GM13976 (cell line): ENCODE results near the gene SLC4A5.

Experiments used
- DNase-seq: peaks from one replicate; pipeline ENCODE4 v3.0.0; 2012; ENCODE audit warnings: low spot score
- CTCF ChIP-seq: IDR thresholded peaks from 2 replicates; pipeline ENCODE4 v1.5.1; 2012; ENCODE audit warnings: borderline replicate concordance, mild to moderate bottlenecking; ENCODE audit not compliant: insufficient read depth; ENCODE audit errors: extremely low read depth, missing control alignments, control extremely low read depth
- in situ Hi-C: fragments of 300-500 bp; cut with MboI; formaldehyde crosslinking; loops from one replicate; pipeline ENCODE4 v1.12.0; 2022; ENCODE audit warnings: low sequenced_read_pairs, mixed read lengths, inconsistent platforms; ENCODE audit not compliant: unreplicated experiment

SLC4A5 gene

GRCh38 chr2:74198461-74199274, 144.5 kb downstream of the SLC4A5 start, which contains the start of gene MTHFD2:
MTHFD2 (plus strand) TSS chr2:74198615; CDS start chr2:74198642, 27 bp downstream.
- in situ Hi-C loops, result no loop called here
- peak; percentile 95 for DNase-seq

GRCh38 chr2:74198023-74198460, 145.2 kb downstream of the SLC4A5 start:
- no peak for TF ChIP-seq CTCF
- no peak for DNase-seq
- in situ Hi-C loops, result no loop called here

More at GRCh38 chr2:74198461-74199274, 144.5 kb downstream of the SLC4A5 start, which contains the start of gene MTHFD2:
- TF ChIP-seq CTCF, result peak; percentile 82

- no peak for DNase-seq
- TF ChIP-seq CTCF, result no peak
- in situ Hi-C loops, result no loop called here
Measured at GRCh38 chr2:74197049-74197448, 146.2 kb downstream of the SLC4A5 start.

GRCh38 chr2:74194799-74195198, 148.4 kb downstream of the SLC4A5 start:
- no peak for DNase-seq
- no peak for TF ChIP-seq CTCF
- in situ Hi-C loops, result no loop called here

- no peak for DNase-seq
- in situ Hi-C loops, result no loop called here
- no peak for TF ChIP-seq CTCF
Measured at GRCh38 chr2:74191596-74192380, 151.4 kb downstream of the SLC4A5 start.

- TF ChIP-seq CTCF, result no peak
- DNase-seq, result no peak
- in situ Hi-C loops, result no loop called here
Measured at GRCh38 chr2:74188696-74189095, 154.5 kb downstream of the SLC4A5 start.
